ENCODE data around the gene CNIH2. TPM values are rescaled to one million over a fixed set of nuclear protein-coding genes. Genes with fewer than 3 reads are reported as not detected.

Gene CNIH2
- total RNA-seq, 1 experiment from 2014 or later: 12.9 TPM

DNA sequence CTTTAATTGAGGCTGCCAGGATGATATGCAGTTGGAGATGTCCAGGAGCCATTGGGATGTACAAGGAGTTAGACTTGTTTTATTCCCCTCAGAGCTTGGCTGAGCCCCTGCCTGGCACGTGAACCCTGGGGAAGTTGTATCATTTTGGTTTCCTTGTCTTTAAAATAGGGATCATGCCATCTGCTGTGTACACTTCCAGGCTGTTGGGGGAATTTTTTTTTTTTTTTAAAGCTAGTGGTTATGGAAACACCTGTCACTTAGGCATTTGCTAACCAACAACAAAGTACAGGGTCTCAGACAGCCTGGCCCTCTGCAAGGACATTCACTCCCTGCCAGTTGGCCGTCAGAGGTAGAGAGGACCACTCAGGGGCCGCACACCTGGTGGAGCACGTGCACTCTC lies 18.0 kb upstream of the CNIH2 start:
- Mint-ChIP-seq H3K36me3 (peaks cover 41% of the 10 kb centered on the region), H3K27me3 (ENCODE audit: low read depth) (peaks cover 3% of the 10 kb centered on the region), H3K27ac (no peak overlapping the region), H3K4me1 (peaks cover 13% of the 10 kb centered on the region), H3K9me3 (no peaks in the 10 kb centered on the region), H3K4me3 (no peak overlapping the region)
- POLR2A ChIA-PET: no interaction called here
- CTCF ChIA-PET: interaction anchor here (1.1 kb wide), 2 partner anchors 23 to 29 kb away, joined by 3 read pairs; no protein-coding TSS in a partner anchor
- no peak for ATAC-seq
- DNase-seq (ENCODE audit: low spot score): no peak
- no peak for TF ChIP-seq TEAD1 (CRISPR knock-in tag; IDR thresholded peaks at IDR 0.05)
- TF ChIP-seq JUN (CRISPR knock-in tag; IDR thresholded peaks at IDR 0.05): no peak
- TF ChIP-seq NR2C2 (CRISPR knock-in tag; IDR thresholded peaks at IDR 0.05): no peak

GRCh38 chr11:66261578-66261977 lies 16.4 kb upstream of the CNIH2 start:
- H3K27me3 Mint-ChIP-seq (ENCODE audit: low read depth): no peaks in the 10 kb centered on the region
- ChIA-PET POLR2A (interaction anchor here (0.7 kb wide), 1 partner anchor 10 kb away, joined by 3 read pairs; no protein-coding TSS in a partner anchor), CTCF (interaction anchor here (0.7 to 1.9 kb wide), 4 partner anchors 21 to 210 kb away, joined by 3 to 6 read pairs (median 4); partner anchors contain the start of gene YIF1A)
- DNase-seq (ENCODE audit: low spot score) (no peak), ATAC-seq (no peak)
- no peak overlapping the region for H3K27ac Mint-ChIP-seq
- TF ChIP-seq ERG (CRISPR knock-in tag; IDR thresholded peaks at IDR 0.05) (no peak), EMX1 (CRISPR knock-in tag; IDR thresholded peaks at IDR 0.05) (no peak), TP53 (CRISPR knock-in tag; IDR thresholded peaks at IDR 0.05) (no peak)
- TF ChIP-seq, protein P1, sequence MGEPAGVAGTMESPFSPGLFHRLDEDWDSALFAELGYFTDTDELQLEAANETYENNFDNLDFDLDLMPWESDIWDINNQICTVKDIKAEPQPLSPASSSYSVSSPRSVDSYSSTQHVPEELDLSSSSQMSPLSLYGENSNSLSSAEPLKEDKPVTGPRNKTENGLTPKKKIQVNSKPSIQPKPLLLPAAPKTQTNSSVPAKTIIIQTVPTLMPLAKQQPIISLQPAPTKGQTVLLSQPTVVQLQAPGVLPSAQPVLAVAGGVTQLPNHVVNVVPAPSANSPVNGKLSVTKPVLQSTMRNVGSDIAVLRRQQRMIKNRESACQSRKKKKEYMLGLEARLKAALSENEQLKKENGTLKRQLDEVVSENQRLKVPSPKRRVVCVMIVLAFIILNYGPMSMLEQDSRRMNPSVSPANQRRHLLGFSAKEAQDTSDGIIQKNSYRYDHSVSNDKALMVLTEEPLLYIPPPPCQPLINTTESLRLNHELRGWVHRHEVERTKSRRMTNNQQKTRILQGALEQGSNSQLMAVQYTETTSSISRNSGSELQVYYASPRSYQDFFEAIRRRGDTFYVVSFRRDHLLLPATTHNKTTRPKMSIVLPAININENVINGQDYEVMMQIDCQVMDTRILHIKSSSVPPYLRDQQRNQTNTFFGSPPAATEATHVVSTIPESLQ (CRISPR knock-in tag; IDR thresholded peaks at IDR 0.05): no peak
- TF ChIP-seq, protein P2, sequence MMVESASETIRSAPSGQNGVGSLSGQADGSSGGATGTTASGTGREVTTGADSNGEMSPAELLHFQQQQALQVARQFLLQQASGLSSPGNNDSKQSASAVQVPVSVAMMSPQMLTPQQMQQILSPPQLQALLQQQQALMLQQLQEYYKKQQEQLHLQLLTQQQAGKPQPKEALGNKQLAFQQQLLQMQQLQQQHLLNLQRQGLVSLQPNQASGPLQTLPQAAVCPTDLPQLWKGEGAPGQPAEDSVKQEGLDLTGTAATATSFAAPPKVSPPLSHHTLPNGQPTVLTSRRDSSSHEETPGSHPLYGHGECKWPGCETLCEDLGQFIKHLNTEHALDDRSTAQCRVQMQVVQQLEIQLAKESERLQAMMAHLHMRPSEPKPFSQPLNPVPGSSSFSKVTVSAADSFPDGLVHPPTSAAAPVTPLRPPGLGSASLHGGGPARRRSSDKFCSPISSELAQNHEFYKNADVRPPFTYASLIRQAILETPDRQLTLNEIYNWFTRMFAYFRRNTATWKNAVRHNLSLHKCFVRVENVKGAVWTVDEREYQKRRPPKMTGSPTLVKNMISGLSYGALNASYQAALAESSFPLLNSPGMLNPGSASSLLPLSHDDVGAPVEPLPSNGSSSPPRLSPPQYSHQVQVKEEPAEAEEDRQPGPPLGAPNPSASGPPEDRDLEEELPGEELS (CRISPR knock-in tag; IDR thresholded peaks at IDR 0.05): no peak
- no peak overlapping the region for H3K4me3 Mint-ChIP-seq
- peaks cover 41% of the 10 kb centered on the region for H3K36me3 Mint-ChIP-seq
- H3K4me1 Mint-ChIP-seq: peaks cover 10% of the 10 kb centered on the region
- H3K9me3 Mint-ChIP-seq: no peaks in the 10 kb centered on the region

DNA sequence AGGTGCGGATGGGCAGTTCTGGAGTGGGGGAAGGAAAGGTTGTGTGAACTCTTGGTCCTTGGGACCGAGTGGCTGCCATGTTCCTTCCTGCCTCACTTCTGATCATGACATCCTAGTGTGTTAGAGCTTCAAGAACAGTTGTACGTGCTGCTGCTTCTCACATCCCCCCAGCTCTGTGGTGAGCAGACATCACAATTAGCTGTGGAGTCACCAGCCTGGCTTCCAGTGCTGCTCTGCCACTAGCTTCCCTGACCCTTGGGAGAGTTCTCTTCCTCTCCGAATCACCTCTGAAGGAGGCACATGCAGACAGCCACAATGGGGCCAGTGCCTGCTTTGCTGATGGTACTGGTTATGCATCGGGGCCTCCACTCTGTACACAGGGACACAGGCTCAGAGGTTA lies 15.8 kb upstream of the CNIH2 start:
- peaks cover 43% of the 10 kb centered on the region for H3K36me3 Mint-ChIP-seq
- no peaks in the 10 kb centered on the region for H3K9me3 Mint-ChIP-seq
- DNase-seq (ENCODE audit: low spot score) (no peak), ATAC-seq (no peak)
- no peaks in the 10 kb centered on the region for H3K27me3 Mint-ChIP-seq (ENCODE audit: low read depth)
- peaks cover 12% of the 10 kb centered on the region for H3K4me1 Mint-ChIP-seq
- H3K27ac Mint-ChIP-seq: no peak overlapping the region
- no peak overlapping the region for H3K4me3 Mint-ChIP-seq
- CTCF ChIA-PET: interaction anchor here (1.0 to 1.9 kb wide), 2 partner anchors 49 to 211 kb away, joined by 3 to 5 read pairs; no protein-coding TSS in a partner anchor
- POLR2A ChIA-PET: no interaction called here
- TF ChIP-seq GRHL2 (CRISPR knock-in tag; IDR thresholded peaks at IDR 0.05; ENCODE audit: insufficient replicate concordance, severe bottlenecking): no peak
- TF ChIP-seq TEAD1 (CRISPR knock-in tag; IDR thresholded peaks at IDR 0.05): no peak
- no peak for TF ChIP-seq ELF4 (CRISPR knock-in tag; IDR thresholded peaks at IDR 0.05; ENCODE audit: low read depth)
- no peak for TF ChIP-seq MYBL2 (CRISPR knock-in tag; IDR thresholded peaks at IDR 0.05)
- no peak for TF ChIP-seq CBFB (CRISPR knock-in tag; IDR thresholded peaks at IDR 0.05; ENCODE audit: low read depth)
- TF ChIP-seq CREM (CRISPR knock-in tag; IDR thresholded peaks at IDR 0.05): no peak
- TF ChIP-seq, protein P2 (CRISPR knock-in tag; IDR thresholded peaks at IDR 0.05): no peak
- TF ChIP-seq, protein P3, sequence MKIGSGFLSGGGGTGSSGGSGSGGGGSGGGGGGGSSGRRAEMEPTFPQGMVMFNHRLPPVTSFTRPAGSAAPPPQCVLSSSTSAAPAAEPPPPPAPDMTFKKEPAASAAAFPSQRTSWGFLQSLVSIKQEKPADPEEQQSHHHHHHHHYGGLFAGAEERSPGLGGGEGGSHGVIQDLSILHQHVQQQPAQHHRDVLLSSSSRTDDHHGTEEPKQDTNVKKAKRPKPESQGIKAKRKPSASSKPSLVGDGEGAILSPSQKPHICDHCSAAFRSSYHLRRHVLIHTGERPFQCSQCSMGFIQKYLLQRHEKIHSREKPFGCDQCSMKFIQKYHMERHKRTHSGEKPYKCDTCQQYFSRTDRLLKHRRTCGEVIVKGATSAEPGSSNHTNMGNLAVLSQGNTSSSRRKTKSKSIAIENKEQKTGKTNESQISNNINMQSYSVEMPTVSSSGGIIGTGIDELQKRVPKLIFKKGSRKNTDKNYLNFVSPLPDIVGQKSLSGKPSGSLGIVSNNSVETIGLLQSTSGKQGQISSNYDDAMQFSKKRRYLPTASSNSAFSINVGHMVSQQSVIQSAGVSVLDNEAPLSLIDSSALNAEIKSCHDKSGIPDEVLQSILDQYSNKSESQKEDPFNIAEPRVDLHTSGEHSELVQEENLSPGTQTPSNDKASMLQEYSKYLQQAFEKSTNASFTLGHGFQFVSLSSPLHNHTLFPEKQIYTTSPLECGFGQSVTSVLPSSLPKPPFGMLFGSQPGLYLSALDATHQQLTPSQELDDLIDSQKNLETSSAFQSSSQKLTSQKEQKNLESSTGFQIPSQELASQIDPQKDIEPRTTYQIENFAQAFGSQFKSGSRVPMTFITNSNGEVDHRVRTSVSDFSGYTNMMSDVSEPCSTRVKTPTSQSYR (CRISPR knock-in tag; IDR thresholded peaks at IDR 0.05): no peak
- TF ChIP-seq USF1 (CRISPR knock-in tag; IDR thresholded peaks at IDR 0.05): no peak
- no peak for TF ChIP-seq NFE2L1 (CRISPR knock-in tag; IDR thresholded peaks at IDR 0.05)
- no peak for TF ChIP-seq NFYB (CRISPR knock-in tag; conservative IDR thresholded peaks at IDR 0.05; ENCODE audit: low read depth)

Measured in WTC11 (cell line).